K562 (cell line): Measurements from ENCODE around the gene GLE1. TPM values are rescaled to one million over a fixed set of nuclear protein-coding genes. Genes with fewer than 3 reads are reported as not detected.

Source experiments
- ATAC-seq: fragments of 200-7000 bp; cut with Tn5 transposase; 3 replicates; pipeline ENCODE4 v1.9.1; 2020; ENCODE audit warnings: moderate library complexity
- BruUV-seq: library from RNA; stranded (reverse); fragments of 400-500 nt; replicated peaks from 2 replicates; lab custom pipeline; 2021; lab: Mats Ljungman, UMichigan
- CTCF ChIA-PET: fragments of 300-600 bp; formaldehyde crosslinking; extraction: SDS; loops from one replicate; lab custom pipeline; 2021; ENCODE audit warnings: low intra/inter-chr PET ratio; lab: Yijun Ruan, JAX
- POLR2A ChIA-PET: fragments of 300-600, 350-650 bp; sonication (Branson Sonifier 250); formaldehyde crosslinking; extraction: SDS; loops from one replicate; lab custom pipeline; 2021; ENCODE audit warnings: antibody characterized with exemption, inconsistent platforms; lab: Yijun Ruan, JAX
- DNase-seq, 4 experiments: peaks; one replicate each; pipeline versions ENCODE4 v3.0.0 to v3.0.0-alpha.2; 2011 to 2018; ENCODE audit warnings: low spot score in 3 of 4, mixed read lengths in 3 of 4; ENCODE audit errors: extremely low read depth in 1 of 4
- FAIRE-seq: peaks from 2 replicates; lab custom pipeline; 2011; peaks lifted over from hg19 to GRCh38; lab: Jason Lieb, UNC
- H2AFZ ChIP-seq: 2 replicates; pipeline ENCODE4 v1.6.0; 2011; ENCODE audit warnings: low read depth, low read length, control low read depth, inconsistent platforms
- H3K27ac ChIP-seq: fragments of 200-600 bp; 3 replicates; pipeline ENCODE4 v1.8.0; 2011; ENCODE audit warnings: low read depth, mild to moderate bottlenecking, control low read depth, inconsistent platforms, low read length, moderate library complexity, mixed read lengths; ENCODE audit errors: extremely low read depth
- H3K27me3 ChIP-seq, 2 experiments: fragments of 300-600 bp in 1 of 2; 2 replicates in 1 of 2; 3 replicates in 1 of 2; pipeline versions ENCODE4 v1.6.0 to v1.8.0; 2011; ENCODE audit warnings: inconsistent platforms in 2 of 2, low read length in 2 of 2, mild to moderate bottlenecking in 1 of 2, mixed read lengths in 1 of 2, moderate library complexity in 1 of 2; ENCODE audit not compliant: control insufficient read depth in 2 of 2, insufficient read depth in 2 of 2
- H3K36me3 ChIP-seq: fragments of 300-600 bp; 3 replicates; pipeline ENCODE4 v1.8.0; 2011; ENCODE audit warnings: mild to moderate bottlenecking, low read length, inconsistent platforms; ENCODE audit not compliant: control insufficient read depth, insufficient read depth
- H3K4me1 ChIP-seq, 2 experiments: fragments of 200-600 bp in 1 of 2; replicated peaks in 1 of 2; 2 replicates in 1 of 2; 3 replicates in 1 of 2; pipeline versions ENCODE4 v1.5.1 to v1.8.0; 2011; ENCODE audit warnings: inconsistent platforms in 2 of 2, low read length in 2 of 2, mild to moderate bottlenecking in 1 of 2, mixed read lengths in 1 of 2, moderate library complexity in 1 of 2; ENCODE audit not compliant: control insufficient read depth in 2 of 2, insufficient read depth in 2 of 2
- H3K4me2 ChIP-seq: 2 replicates; pipeline ENCODE4 v1.6.1; 2011; ENCODE audit warnings: low read length, control low read depth, inconsistent platforms, mixed read lengths; ENCODE audit not compliant: insufficient read depth
- H3K4me3 ChIP-seq: fragments of 200-600 bp; sonication (generic), shearing (Covaris generic); 2 replicates; pipeline ENCODE4 v1.5.1; 2016; ENCODE audit warnings: control low read depth, inconsistent platforms
- H3K79me2 ChIP-seq: fragments of 200-600 bp; 3 replicates; pipeline ENCODE4 v1.8.0; 2011; ENCODE audit warnings: low read length, inconsistent platforms; ENCODE audit not compliant: control insufficient read depth, insufficient read depth
- H3K9ac ChIP-seq, 2 experiments: 2 replicates each; pipeline versions ENCODE4 v1.6.0 to v1.6.1; 2011; ENCODE audit warnings: low read depth in 2 of 2, low read length in 2 of 2, control low read depth in 1 of 2, inconsistent platforms in 1 of 2, mild to moderate bottlenecking in 1 of 2, mixed read lengths in 1 of 2; ENCODE audit not compliant: insufficient read depth in 1 of 2
- H3K9me1 ChIP-seq: one replicate; pipeline ENCODE4 v1.6.0; 2011; ENCODE audit warnings: inconsistent platforms, mild to moderate bottlenecking, low read length, moderate library complexity; ENCODE audit not compliant: control insufficient read depth, insufficient read depth
- H3K9me3 ChIP-seq: replicated peaks from 2 replicates; pipeline ENCODE4 v1.5.1; 2011; ENCODE audit warnings: low read depth, low read length, inconsistent platforms; ENCODE audit not compliant: control insufficient read depth, insufficient read depth
- H4K20me1 ChIP-seq: replicated peaks from 2 replicates; pipeline ENCODE4 v1.6.1; 2011; ENCODE audit warnings: low read length, inconsistent platforms, mixed read lengths; ENCODE audit not compliant: control insufficient read depth, insufficient read depth
- HMG20B ChIP-seq: fragments of 250-450 bp; sonication (Bioruptor Pico); IDR thresholded peaks from 2 replicates; pipeline ENCODE4 v1.5.0; 2021; ENCODE audit warnings: mild to moderate bottlenecking
- MAFF ChIP-seq: IDR thresholded peaks from 2 replicates; pipeline ENCODE4 v1.6.1; 2012; ENCODE audit warnings: low read length, improper control_type of control experiment
- MTA2 ChIP-seq: fragments of 450-650 bp; IDR thresholded peaks from 2 replicates; pipeline ENCODE4 v1.6.1; 2016; ENCODE audit warnings: low read depth
- OTX1 ChIP-seq: fragments of 450-650 bp; formaldehyde crosslinking; IDR thresholded peaks from 2 replicates; pipeline ENCODE4 v1.4.0; 2022; ENCODE audit warnings: mild to moderate bottlenecking
- SUPT5H ChIP-seq: fragments of 450-650 bp; IDR thresholded peaks from 2 replicates; pipeline ENCODE4 v1.6.1; 2016
- TAL1 ChIP-seq: fragments of 450-650 bp; IDR thresholded peaks from 2 replicates; pipeline ENCODE4 v1.6.1; 2016; ENCODE audit warnings: mild to moderate bottlenecking
- TRIM28 ChIP-seq: fragments of 450-650 bp; IDR thresholded peaks from 2 replicates; pipeline ENCODE4 v1.6.1; 2017
- ZBTB43 ChIP-seq: sonication (generic); formaldehyde crosslinking; IDR thresholded peaks from 2 replicates; pipeline ENCODE4 v1.8.0; 2023; ENCODE audit warnings: mild to moderate bottlenecking, missing genetic modification reagents
- ZNF143 ChIP-seq: sonication (generic); formaldehyde crosslinking; IDR thresholded peaks from 2 replicates; pipeline ENCODE4 v1.9.0; 2022; ENCODE audit warnings: mild to moderate bottlenecking, missing genetic modification reagents
- ZNF253 ChIP-seq: fragments of 250-450 bp; sonication (Bioruptor Pico); conservative IDR thresholded peaks from 2 replicates; pipeline ENCODE4 v1.6.1; 2021; ENCODE audit warnings: mild to moderate bottlenecking
- ZNF445 ChIP-seq: fragments of 250-450 bp; sonication (Bioruptor Pico); IDR thresholded peaks from 2 replicates; pipeline ENCODE4 v1.4.0; 2020; ENCODE audit warnings: low read depth, mild to moderate bottlenecking, moderate library complexity
- WGBS: fragments of 100-300 bp; shearing (Covaris generic); methylation state at CpG from one replicate; pipeline ENCODE4 v1.1.6; 2016; ENCODE audit warnings: low coverage, mixed read lengths; ENCODE audit not compliant: insufficient coverage; ENCODE audit errors: missing lambda C conversion rate; 5-methylcytosine and 5-hydroxymethylcytosine counted together
- in situ Hi-C: fragments of 300-500 bp; cut with MboI; formaldehyde crosslinking; loops from 4 replicates; pipeline ENCODE4 v1.15.0; 2018; ENCODE audit warnings: inconsistent platforms, mixed read lengths
- intact Hi-C: fragments of 100-400 bp; cut with micrococcal nuclease; formaldehyde crosslinking; loops from 2 replicates; pipeline ENCODE4 v1.14.2; 2022
- polyA plus RNA-seq, 8 experiments: library from polyadenylated mRNA; depleted of rRNA in 4 of 8; stranded (reverse) in 5 of 8; unstranded in 3 of 8; fragments of >200 nt; fragmentation: Nextera tagmentation in 2 of 8; fragmentation: Illumina TruSeq in 1 of 8; extraction: Ambion mirVana in 2 of 8; extraction: Trizol in 1 of 8; gene quantifications; 2 replicates each; pipeline versions ENCODE4 v1.2.1 to v1.2.3, GENCODE V29; 2011 to 2014; ENCODE audit warnings: inconsistent platforms in 1 of 8, missing spikeins in 1 of 8
- total RNA-seq, 7 experiments: library from RNA; depleted of rRNA in 6 of 7; stranded (reverse); fragments of >200 nt in 6 of 7; fragmentation: Illumina TruSeq in 2 of 7; extraction: Trizol in 2 of 7; gene quantifications; 2 replicates each; pipeline versions ENCODE4 v1.2.1 to v1.2.3, GENCODE V29; 2011 to 2021; ENCODE audit warnings: low replicate concordance in 1 of 7
- TF ChIP-seq, protein P1 (sequence below), 3 experiments: fragments of 200-800 bp in 1 of 3; sonication (Bioruptor generic) in 1 of 3; sonication (generic) in 1 of 3; formaldehyde crosslinking in 1 of 3; IDR thresholded peaks; 2 replicates each; pipeline versions ENCODE4 v1.6.1 to v1.8.0; 2016 to 2022; ENCODE audit warnings: mild to moderate bottlenecking in 2 of 3, missing compliant biosample characterization in 2 of 3, missing genetic modification characterization in 2 of 3, missing genetic modification reagents in 1 of 3

GLE1 gene
- total and polyA plus RNA-seq, 9 of the 15 experiments (the other 6 are each of a cell fraction or from before 2014, with no cell fraction given), result 15.9 to 44.8 (median 37.6) TPM

DNA sequence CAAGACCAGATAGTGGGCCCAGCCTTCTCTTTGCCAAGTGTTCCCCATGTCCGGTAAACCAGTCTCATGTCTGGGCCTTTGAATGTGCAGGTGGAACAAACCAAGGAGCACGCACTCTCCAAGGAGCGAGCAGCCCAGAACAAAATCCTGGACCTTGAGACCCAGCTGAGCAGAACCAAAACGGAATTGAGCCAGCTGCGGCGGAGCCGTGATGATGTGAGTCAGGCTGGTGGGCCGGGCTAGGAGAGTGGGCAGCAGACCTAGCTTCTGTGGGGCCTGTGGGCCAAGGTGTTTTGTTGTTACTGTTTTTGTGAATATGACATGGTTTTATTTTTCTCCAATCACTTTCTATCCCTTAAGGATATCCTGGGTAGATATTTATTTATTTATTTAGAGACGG, 5.6 kb upstream of the GLE1 start (continued):
- TF ChIP-seq, protein P1, sequence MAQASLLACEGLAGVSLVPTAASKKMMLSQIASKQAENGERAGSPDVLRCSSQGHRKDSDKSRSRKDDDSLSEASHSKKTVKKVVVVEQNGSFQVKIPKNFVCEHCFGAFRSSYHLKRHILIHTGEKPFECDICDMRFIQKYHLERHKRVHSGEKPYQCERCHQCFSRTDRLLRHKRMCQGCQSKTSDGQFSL (CRISPR knock-in tag; IDR thresholded peaks at IDR 0.05), result no peak
- TF ChIP-seq, protein P1 (tag; IDR thresholded peaks at IDR 0.05), result no peak
- TF ChIP-seq MAFF (no peak), MTA2 (no peak), ZNF253 (CRISPR knock-in tag) (no peak)

- in situ Hi-C loops, result no loop called here
- peaks cover 72% of the 10 kb centered on the region for H3K36me3 ChIP-seq
- ATAC-seq, result no peak
- H3K79me2 ChIP-seq, result peaks cover 4% of the 10 kb centered on the region
- no peak overlapping the region for H3K9ac ChIP-seq
- H3K4me1 ChIP-seq, result peaks cover 1 to 11% of the 10 kb centered on the region in 2 experiments; a peak in 3 of 5 replicates
- POLR2A ChIA-PET, result interaction anchor here (1.1 to 1.6 kb wide), 3 partner anchors 10 to 14 kb away, joined by 3 to 5 read pairs (median 4); no protein-coding TSS in a partner anchor
- 0 out of 2 replicates have a peak, but pooled peaks cover 3% of the 10 kb centered on the region for H4K20me1 ChIP-seq
- no TSS peak for BruUV-seq
- no peak overlapping the region for H3K4me2 ChIP-seq
- DNase-seq, result no peak
- intact Hi-C loops, result loop anchor here (5.0 to 10.0 kb wide), 2 partner anchors 52 to 115 kb away; partner anchors contain the start of gene SPTAN1
- TF ChIP-seq ZBTB43 (no peak), SUPT5H (no peak), HMG20B (CRISPR knock-in tag) (no peak), TRIM28 (no peak), ZNF143 (CRISPR knock-in tag) (no peak), ZNF445 (CRISPR knock-in tag) (no peak), OTX1 (CRISPR knock-in tag) (no peak), TAL1 (no peak)
- WGBS, result 88% methylated on average over 13 of the region's 15 CpGs
- H3K27ac ChIP-seq, result no peak overlapping the region
- FAIRE-seq, result no peak
- no peak overlapping the region for H2AFZ ChIP-seq
- H3K9me1 ChIP-seq, result no peaks in the 10 kb centered on the region
- H3K4me3 ChIP-seq, result no peak overlapping the region
- H3K27me3 ChIP-seq, result no peaks in the 10 kb centered on the region
- CTCF ChIA-PET, result no interaction called here
- no peaks in the 10 kb centered on the region for H3K9me3 ChIP-seq
Measured at GRCh38 chr9:128499920-128500319, 4.6 kb upstream of the GLE1 start.
